Neural crest cell (in vitro differentiated cells): Measurements from ENCODE around the gene KCNIP4. TPM values are rescaled to one million over a fixed set of nuclear protein-coding genes. Genes with fewer than 3 reads are reported as not detected.
"Not testable (repeated sequence)": the region's sequence is repeated elsewhere in the genome, so short reads cannot be mapped to it uniquely, and the experiment has no call there.

ENCODE experiments used
- DNase-seq: peaks from one replicate; pipeline ENCODE4 v3.0.0; 2021; ENCODE audit warnings: low read depth, mixed read lengths, low spot score
- H3K27ac Mint-ChIP-seq: one replicate; pipeline ENCODE4 v1.8.0; 2021; ENCODE audit warnings: mild to moderate bottlenecking, mixed read lengths; ENCODE audit not compliant: unreplicated experiment
- H3K27me3 Mint-ChIP-seq: 2 replicates; pipeline ENCODE4 v1.8.0; 2021; ENCODE audit warnings: low read depth, mild to moderate bottlenecking, mixed read lengths
- H3K36me3 Mint-ChIP-seq: 2 replicates; pipeline ENCODE4 v1.8.0; 2021; ENCODE audit warnings: low read depth, mild to moderate bottlenecking, mixed read lengths
- H3K4me1 Mint-ChIP-seq: 2 replicates; pipeline ENCODE4 v1.8.0; 2021; ENCODE audit warnings: mixed read lengths
- H3K4me3 Mint-ChIP-seq: one replicate; pipeline ENCODE4 v1.8.0; 2021; ENCODE audit warnings: mild to moderate bottlenecking, mixed read lengths
- H3K9me3 Mint-ChIP-seq: 2 replicates; pipeline ENCODE4 v1.8.0; 2021; ENCODE audit warnings: mixed read lengths
- total RNA-seq: library from RNA; stranded (reverse); gene quantifications from 2 replicates; pipeline ENCODE4 v1.2.1, GENCODE V29; 2021
- TF ChIP-seq, protein P1 (sequence below): fragments of 200-600 bp; sonication (generic); conservative IDR thresholded peaks from 2 replicates; pipeline ENCODE4 v1.5.0; 2021; ENCODE audit warnings: antibody characterized with exemption, mild to moderate bottlenecking

KCNIP4 gene
- total RNA-seq, 1 donor from 2014 or later, result 0.33 TPM

DNA sequence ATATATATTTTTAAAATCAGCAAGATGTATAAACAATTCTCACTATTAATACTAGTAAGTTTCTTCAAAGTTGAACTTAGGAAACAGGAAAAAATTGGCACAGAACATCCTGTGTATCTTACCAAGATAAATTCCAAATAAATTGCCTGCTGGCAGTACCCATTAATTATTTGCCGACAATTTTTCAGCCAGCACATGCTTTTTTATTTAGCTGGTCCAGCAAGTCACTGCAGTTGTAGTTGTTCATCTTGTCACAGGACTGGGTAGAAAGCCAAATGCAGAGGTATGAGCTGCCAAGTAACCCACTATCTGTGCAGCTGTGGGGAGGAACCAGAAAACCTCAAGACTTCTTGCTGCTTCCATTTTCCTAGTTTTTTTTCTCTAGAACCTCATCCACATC, 1134.9 kb downstream of the KCNIP4 start:
- no peaks in the 10 kb centered on the region for H3K9me3 Mint-ChIP-seq
- no peak overlapping the region for H3K27ac Mint-ChIP-seq
- H3K36me3 Mint-ChIP-seq, result no peaks in the 10 kb centered on the region
- no peak overlapping the region for H3K4me3 Mint-ChIP-seq
- TF ChIP-seq, protein P1, sequence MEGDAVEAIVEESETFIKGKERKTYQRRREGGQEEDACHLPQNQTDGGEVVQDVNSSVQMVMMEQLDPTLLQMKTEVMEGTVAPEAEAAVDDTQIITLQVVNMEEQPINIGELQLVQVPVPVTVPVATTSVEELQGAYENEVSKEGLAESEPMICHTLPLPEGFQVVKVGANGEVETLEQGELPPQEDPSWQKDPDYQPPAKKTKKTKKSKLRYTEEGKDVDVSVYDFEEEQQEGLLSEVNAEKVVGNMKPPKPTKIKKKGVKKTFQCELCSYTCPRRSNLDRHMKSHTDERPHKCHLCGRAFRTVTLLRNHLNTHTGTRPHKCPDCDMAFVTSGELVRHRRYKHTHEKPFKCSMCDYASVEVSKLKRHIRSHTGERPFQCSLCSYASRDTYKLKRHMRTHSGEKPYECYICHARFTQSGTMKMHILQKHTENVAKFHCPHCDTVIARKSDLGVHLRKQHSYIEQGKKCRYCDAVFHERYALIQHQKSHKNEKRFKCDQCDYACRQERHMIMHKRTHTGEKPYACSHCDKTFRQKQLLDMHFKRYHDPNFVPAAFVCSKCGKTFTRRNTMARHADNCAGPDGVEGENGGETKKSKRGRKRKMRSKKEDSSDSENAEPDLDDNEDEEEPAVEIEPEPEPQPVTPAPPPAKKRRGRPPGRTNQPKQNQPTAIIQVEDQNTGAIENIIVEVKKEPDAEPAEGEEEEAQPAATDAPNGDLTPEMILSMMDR, result no peak
- peaks cover 3% of the 10 kb centered on the region for H3K27me3 Mint-ChIP-seq
- DNase-seq, result no peak
- H3K4me1 Mint-ChIP-seq, result no peaks in the 10 kb centered on the region

DNA sequence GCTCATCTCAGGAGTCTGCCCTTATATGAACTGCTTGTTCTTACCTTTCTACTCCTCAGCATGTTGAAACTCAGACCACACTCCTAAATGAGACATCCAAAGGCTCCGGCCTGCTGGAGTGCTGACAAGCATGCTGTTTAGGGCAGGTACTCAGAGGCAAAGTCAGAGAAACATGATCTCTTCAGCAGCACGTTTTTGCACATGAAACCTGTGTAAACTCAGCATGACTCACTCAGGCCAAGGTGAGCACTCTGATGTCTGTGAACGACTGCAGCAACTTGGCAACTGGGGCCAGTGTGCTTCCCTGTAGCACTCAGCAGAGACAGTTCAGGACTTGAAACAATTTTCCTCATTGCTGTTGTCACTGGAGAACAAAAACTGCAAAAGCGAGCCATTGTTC, 1138.8 kb downstream of the KCNIP4 start:
- Mint-ChIP-seq H3K4me1 (no peaks in the 10 kb centered on the region), H3K36me3 (no peaks in the 10 kb centered on the region), H3K27ac (no peak overlapping the region), H3K9me3 (no peaks in the 10 kb centered on the region), H3K27me3 (peaks cover 3% of the 10 kb centered on the region), H3K4me3 (no peak overlapping the region)
- TF ChIP-seq, protein P1, result no peak
- DNase-seq, result no peak

DNA sequence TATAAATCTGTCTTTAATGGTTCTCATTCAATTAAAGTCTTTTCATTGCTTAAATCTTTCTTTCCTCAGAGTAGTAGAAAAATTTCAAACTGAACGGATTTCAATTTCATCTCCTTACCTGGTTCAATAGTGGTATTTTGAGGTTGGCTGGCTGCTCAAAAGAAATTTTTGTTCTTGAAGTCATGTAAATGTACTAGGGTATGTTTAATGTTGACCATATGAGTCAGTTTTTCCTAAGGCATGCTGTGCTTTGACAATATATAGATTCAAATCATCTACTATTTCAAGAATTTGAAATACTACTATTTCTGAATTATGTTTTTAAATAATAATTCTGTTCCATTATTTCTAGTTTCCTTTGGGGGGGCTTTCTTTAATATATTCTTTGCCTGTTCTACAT, 1142.9 kb downstream of the KCNIP4 start:
- Mint-ChIP-seq H3K36me3 (no peaks in the 10 kb centered on the region), H3K27me3 (no peaks in the 10 kb centered on the region), H3K4me1 (no peaks in the 10 kb centered on the region), H3K4me3 (no peak overlapping the region), H3K27ac (no peak overlapping the region), H3K9me3 (no peaks in the 10 kb centered on the region)
- TF ChIP-seq, protein P1, result no peak
- no peak for DNase-seq

DNA sequence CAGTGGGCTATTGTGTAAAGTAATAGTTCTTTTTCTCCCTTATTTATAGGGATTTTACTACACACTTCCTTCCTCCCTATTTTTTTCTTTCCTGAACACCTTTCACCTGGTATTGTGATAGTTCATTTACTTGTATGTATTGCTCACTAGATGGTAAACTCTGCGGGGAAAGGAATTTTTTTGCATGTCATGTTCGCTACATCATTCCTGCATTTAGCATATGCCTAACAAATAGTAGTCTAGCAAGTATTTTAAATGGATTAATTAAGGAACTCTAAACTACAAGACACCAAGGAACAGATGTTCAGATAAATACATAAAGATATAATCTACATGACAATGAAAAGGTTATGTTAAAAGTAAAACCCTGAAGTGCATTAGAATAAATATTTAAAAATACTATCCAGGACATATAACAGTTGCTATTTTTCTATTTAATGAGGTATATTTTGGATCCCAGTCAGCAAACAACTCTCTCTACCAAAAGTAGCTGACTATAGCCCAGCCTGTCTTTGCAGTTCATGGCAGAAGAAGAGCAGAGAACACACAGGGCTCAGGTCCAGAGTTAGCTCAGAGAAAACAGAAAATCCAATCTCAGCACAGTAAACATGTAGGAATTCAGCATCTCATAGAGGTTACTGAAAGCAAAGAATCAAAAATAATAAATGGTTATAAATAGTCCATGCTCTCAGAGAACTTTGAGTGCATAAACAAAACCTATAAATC, 1160.5 kb downstream of the KCNIP4 start:
- no peak for DNase-seq
- Mint-ChIP-seq H3K9me3 (peaks cover 6% of the 10 kb centered on the region), H3K4me1 (no peaks in the 10 kb centered on the region), H3K27me3 (peaks cover 2% of the 10 kb centered on the region), H3K27ac (no peak overlapping the region), H3K4me3 (no peak overlapping the region), H3K36me3 (no peaks in the 10 kb centered on the region)
- TF ChIP-seq, protein P1, result no peak

DNA sequence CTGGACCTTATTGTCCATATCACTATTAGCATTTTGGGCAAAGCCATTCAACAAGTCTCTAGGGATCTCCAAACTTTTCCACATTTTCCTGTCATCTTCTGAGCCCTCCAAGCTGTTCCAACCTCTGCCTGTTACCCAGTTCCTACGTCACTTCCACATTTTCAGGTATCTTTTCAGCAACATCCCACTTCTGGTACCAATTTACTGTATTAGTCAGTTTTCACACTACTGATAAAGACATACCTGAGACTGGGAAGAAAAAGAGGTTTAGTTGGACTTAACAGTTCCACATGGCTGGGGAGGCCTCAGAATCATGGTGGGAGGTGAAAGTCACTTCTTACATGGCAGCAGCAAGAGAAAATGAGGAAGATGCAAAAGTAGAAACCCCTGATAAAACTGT, 1165.4 kb downstream of the KCNIP4 start:
- peaks cover 20% of the 10 kb centered on the region for H3K9me3 Mint-ChIP-seq
- H3K4me3 Mint-ChIP-seq, H3K4me1 Mint-ChIP-seq, H3K36me3 Mint-ChIP-seq, H3K27ac Mint-ChIP-seq, DNase-seq, H3K27me3 Mint-ChIP-seq: not testable (repeated sequence)

DNA sequence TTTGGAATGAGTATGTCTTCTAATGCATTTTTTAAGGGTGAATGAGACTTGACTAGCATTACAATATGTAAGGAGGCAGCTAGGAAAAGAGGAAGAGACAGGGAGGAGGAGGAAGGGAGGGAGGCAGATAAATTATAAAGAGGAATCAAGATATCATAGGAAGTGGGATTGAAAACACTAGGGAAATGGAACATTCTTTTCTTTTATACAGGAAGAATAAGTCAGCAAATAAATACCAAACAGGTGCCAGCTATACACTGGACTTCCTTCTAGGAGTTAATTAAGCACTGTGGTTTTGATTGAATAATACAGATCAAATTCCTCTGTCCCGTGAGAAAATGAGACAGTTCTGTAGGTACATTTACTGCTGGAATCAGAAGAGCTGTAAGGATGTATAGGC, 1169.7 kb downstream of the KCNIP4 start:
- TF ChIP-seq, protein P1, result no peak
- no peak overlapping the region for H3K27ac Mint-ChIP-seq
- no peak overlapping the region for H3K4me3 Mint-ChIP-seq
- peaks cover 20% of the 10 kb centered on the region for H3K9me3 Mint-ChIP-seq
- H3K36me3 Mint-ChIP-seq, result peaks cover 2% of the 10 kb centered on the region
- DNase-seq, result no peak
- no peaks in the 10 kb centered on the region for H3K27me3 Mint-ChIP-seq
- no peaks in the 10 kb centered on the region for H3K4me1 Mint-ChIP-seq
